Stimulated activated CD8-positive, alpha-beta memory T cell treated with anti-CD3 and anti-CD28 coated beads, Interleukin-15, amount 100 ng/mL, for 4 hours (primary cell): ENCODE results near the gene B3GAT1.

Experiments used
- DNase-seq, 2 donors: peaks; one replicate each; pipeline ENCODE4 v3.0.0-alpha.2; 2020; ENCODE audit warnings: low read depth in 2 of 2

The B3GAT1 gene

GRCh38 chr11:134391656-134392055, 20.4 kb downstream of the B3GAT1 start:
- DNase-seq: no peak

DNA sequence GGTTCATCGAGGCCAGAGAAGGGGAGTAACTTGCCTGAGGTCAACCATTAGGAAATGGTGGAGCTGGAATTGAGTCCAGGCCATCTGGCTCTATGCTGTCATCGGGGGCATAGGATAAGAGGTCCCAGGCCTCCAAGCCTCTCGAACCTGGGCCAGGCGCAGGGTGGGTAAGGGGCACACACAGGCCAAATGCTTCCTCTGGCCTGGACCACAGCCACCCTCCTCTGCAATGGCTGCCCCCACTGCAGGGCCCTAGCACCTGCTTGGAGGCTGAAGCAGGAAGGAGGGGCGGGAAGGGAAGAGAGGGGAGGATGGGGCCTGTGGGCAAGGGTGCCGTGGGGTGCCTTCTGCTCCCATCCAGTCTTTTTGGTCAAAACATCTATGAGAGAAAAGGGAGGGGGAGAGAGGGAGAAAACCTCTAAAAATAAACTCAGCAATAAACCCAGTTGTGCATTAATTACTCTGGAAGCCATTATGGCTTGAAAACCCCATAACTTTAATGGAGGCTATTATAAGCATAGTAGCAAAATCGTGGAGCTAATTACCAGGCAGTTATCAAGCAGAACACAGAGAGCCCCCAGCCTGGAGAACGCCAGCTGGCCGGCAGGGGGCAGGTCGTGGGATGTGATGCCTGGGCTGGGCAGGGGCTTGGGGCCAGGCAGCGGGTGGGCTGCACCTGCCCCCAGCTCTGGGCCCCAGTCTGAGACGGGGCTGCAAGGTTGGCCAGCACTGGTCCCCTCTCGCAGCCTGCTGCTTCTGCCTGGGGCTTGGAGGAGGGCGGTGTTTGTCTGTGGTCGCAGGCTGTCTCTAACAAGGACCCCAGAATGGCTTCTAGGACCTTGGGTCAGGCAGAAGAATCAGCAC, 21.1 kb downstream of the B3GAT1 start:
- no peak for DNase-seq

DNA sequence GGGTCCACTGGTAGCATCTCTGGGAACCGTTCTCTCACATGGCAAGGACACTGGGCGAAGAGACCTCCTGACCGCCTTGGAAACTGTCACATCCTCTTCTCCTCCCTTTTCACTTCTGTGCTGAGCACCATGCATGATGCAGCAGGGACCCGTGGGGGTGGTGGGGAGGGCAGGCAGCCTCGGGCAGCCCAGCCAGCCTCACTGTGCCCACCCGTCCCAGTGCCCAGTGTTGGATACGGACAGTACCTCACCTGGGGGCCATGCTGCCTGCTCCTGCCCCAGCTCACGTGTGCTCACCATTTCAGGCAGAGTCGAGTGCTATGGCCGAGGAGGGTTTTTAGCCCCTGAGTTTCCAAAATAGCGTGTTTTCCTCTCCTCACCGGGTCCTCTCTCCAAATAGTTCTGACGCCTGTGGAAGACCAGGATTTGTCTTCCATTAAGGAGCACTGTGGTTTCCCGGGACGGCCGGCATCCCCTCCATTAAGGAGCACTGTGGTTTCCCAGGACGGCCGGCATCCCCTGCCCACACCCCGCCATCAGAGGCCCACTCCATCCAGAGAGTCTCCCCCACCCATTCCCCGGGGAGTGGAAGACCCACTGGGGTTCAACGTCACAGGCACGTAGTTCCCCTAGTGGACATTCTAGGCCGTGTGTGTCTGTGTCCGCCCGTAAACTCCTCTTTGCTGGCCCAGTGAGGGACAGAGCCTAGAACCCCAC, 22.4 kb downstream of the B3GAT1 start:
- DNase-seq: no peak

DNA sequence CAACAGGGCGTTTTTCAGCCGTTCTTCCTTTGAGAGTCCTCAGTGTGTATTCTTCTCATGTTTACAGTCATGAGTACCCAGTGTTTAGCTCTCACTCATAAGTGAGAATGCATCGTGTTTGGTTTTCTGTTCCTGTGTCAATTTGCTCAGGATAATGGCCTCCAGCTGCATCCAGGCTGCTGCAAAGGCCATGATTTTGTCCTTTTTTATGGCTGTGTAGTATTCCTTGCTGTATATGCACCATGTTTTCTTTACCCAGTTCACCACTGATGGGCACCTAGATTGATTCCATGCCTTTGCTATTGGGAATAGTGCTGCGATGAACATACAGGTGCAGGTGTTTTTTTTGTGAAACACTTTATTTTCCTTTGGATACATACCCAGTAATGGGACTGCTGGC, 23.5 kb downstream of the B3GAT1 start:
- no peak for DNase-seq

DNA sequence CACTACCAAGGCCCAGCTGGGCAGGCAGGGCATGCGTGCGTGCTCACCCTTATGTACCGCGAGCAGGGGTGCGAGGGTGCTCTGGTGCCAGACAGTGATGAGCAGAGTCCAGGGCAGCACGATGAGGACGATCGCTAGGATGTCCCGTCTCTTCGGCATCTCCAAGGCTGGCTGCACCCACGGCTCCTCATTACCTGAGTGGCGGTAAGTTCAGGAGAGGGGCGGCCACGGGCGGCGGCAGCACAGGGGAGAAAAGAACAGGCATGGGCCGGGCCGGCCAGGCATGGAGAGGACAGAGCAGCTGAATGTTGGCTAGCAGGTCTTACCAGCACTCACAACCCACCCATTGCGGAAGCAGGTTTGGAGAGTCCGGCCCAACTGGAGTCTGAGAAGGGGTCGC, 24.5 kb downstream of the B3GAT1 start:
- no peak for DNase-seq

DNA sequence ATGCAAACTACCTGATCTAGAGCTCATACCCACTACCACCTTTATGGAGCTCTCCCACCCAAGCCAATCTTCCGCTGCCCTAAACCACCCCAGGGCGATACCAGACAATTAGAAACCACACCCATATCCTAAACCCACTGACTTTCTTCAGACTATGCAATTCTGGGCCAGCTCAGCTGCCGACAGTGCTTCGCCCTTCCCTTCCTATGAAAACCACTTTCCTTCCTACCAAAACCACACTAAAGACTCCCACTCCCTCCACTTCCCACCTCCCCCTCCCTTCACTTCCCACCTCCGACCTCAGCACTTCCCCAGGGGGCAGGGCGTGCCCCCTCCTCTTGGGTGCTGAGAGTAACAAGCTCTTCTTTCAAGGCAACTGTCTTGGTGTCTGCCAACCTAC, 25.1 kb downstream of the B3GAT1 start:
- DNase-seq: no peak

DNA sequence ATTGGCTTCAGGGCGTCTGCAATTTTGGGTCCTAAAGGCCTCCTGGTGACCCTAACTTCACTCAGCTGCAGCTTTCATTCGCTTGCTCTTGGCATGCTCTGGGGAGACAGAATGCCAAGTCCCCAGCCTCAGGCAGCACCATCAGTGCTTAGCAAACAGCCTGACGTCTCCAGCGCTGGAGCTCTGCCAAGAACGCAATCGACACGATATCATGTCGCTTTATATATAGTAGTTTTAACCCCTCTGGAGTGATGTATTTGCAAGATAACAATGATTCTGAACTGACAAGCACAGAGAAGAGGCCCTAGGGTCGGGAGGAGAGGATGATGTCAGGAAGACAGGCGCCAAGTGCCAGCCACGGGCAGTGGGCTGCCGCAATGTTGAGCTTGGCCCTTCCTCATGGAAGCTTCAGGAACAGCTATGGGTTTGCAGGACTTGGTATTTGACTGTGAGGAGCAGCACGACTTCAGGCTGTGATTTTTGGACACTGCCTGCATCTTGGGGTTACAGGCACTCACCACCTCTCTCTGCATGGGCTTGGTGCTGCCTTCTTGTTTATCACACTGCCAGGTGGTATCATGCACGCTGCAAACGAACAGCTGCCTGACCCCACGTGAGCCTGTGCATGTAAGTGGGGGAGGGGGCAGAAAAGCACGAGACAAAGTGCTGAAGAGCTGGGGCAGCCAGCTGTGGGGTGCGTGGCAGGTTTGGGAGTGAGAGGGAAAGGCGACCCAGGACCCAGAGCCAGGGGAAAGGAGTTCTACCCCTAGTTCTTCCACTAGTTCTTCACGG, 26.1 kb downstream of the B3GAT1 start:
- no peak for DNase-seq

GRCh38 chr11:134385171-134385570, 26.9 kb downstream of the B3GAT1 start:
- no peak for DNase-seq

DNA sequence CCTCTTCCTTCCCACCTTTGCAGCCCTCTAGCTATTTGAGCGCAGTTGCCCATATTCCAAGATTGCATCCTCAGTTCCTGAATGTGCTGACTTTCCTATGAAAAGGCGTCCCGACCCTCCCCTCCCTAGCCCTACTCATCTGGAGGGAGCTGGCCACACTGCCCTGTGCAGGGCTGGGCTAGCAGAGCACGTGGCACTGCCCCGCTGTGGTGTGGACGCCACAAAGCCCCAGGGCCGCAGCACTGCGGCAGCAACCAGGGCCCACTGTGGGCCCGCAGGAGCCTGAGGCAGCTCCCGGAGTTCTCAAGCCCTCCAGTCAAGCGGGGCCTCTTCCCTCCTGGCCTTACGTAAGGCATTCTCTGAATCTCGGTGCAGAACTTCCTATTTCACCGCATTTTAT, 27.6 kb downstream of the B3GAT1 start:
- no peak for DNase-seq

- DNase-seq: no peak
These were observed 28.3 kb downstream of the B3GAT1 start for GRCh38 chr11:134383576-134384221.

GRCh38 chr11:134382830-134383229, 29.2 kb downstream of the B3GAT1 start:
- DNase-seq: no peak

GRCh38 chr11:134382257-134382656, 29.8 kb downstream of the B3GAT1 start:
- no peak for DNase-seq

DNA sequence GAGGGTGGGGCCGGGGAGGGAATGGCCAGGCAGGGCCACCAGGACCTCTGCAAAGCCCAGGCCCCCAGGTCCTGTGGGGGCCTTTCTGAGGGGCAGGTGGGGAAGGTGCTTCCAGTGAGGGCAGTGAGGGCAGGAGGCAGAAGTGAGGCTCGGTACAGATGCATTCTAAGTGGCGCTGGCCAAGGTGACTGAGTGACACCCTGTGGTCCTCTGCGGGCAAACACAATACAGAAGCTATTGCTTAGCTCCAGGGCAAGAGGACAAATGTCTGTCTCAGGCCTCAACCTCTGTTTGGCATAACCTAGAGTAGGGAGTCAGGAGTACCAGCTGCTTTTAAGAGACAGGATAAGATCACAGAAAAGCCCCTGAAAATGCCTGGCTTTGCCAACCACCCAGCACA, 31.3 kb downstream of the B3GAT1 start:
- DNase-seq: no peak

DNA sequence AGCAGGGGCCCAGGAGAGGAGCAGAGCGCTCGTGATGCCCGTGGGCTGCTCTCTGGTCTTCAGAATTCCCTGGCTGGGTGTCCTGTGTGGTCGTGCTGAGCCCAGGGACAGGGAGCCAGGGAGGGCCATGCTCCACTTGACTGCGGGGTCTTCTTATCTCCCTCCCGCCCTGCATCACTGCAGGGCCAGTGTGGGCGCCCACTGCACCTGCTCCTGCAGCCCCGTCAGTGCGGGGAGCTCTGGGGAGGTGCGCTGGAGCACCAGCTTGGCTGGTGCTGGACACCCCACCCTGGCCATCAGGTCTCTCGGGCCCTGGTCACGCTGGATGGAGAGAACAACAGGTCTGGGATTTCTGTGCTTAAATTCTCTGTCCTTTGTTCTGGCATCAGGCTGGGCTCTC, 31.8 kb downstream of the B3GAT1 start:
- no peak for DNase-seq

- DNase-seq: no peak
These were observed 32.8 kb downstream of the B3GAT1 start for GRCh38 chr11:134379241-134379640.

DNA sequence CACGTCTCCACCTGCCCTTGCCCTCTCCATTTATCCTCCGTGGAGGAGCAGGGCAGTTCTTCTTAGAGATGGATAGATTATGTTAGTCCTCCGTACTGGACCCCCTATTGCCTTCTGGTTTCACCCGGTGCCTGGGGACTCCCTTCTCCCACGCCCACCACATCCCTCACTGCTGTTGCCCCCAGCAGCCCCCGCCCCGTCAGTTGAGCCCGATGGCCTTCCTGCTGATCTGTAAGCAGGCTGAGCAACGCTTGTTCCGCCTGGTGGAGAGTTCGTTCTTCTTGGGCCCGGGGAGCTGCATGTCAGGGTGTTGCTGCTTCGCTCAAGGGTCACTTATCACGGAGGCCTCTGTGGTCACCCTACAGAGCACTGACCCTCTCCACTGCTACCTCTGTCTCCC, 34.2 kb downstream of the B3GAT1 start:
- no peak for DNase-seq

GRCh38 chr11:134376150-134376921, 35.7 kb downstream of the B3GAT1 start:
- DNase-seq: no peak

DNA sequence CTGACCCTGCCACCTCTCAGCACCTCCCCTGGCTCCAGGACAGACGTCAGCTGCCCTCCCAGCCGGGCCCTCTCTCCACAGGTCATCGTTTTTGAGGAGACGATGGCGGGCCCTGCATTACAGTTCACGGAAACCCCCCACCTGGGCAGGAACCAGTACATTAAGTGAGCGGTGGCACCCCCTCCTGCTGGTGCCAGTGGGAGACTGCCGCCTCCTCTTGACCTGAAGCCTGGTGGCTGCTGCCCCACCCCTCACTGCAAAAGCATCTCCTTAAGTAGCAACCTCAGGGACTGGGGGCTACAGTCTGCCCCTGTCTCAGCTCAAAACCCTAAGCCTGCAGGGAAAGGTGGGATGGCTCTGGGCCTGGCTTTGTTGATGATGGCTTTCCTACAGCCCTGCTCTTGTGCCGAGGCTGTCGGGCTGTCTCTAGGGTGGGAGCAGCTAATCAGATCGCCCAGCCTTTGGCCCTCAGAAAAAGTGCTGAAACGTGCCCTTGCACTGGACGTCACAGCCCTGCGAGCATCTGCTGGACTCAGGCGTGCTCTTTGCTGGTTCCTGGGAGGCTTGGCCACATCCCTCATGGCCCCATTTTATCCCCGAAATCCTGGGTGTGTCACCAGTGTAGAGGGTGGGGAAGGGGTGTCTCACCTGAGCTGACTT, 37.0 kb downstream of the B3GAT1 start:
- DNase-seq: no peak

DNA sequence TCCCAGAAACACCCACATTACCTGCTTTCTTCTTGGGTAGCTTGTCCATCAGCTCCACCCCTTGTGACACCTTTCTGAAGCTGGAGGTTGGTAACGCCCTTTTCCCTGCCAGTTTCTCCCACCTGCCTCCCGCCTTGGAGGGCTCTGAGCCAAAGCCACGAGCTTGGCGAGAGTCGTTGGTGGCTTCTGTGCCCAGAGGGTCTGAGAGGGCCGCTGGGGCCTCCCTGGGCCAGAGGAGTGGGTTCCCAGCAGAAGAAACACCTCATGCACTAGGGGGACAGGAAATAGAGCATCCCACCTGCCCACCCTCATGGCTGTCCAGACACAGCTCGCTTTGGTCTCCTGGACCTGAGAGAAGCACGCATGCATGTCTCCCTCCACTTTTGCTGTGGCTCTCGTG, 37.9 kb downstream of the B3GAT1 start:
- no peak for DNase-seq

DNA sequence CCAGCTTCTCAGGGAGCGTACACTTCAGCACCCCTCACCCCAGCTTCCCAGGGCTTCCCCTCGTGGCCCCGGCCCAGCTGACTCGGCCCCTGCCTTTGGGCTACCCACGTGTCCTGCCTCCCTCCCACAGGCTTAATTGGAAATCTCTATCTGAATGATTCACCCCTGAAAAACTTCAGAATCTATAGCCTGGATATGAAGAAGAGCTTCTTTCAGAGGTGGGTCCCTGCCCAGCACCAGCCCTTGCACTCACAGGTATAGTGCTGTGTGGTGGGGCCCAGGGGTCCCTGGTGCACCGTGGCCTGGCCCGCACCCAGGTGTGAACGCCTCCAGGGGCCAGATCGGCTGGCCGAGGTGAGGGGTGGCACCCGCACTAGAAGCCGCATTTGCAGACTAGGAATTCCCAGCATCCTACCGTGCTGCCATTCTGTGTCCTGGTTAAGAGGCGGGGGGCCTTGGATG, 38.4 kb downstream of the B3GAT1 start:
- no peak for DNase-seq

- no peak for DNase-seq
These were observed 39.1 kb downstream of the B3GAT1 start for GRCh38 chr11:134372961-134373360.
